ENCODE data around the gene LRRK2. TPM values are rescaled to one million over a fixed set of nuclear protein-coding genes. Genes with fewer than 3 reads are reported as not detected.
"Not testable (repeated sequence)": the region's sequence is repeated elsewhere in the genome, so short reads cannot be mapped to it uniquely, and the experiment has no call there.

Gene LRRK2
- total RNA-seq, 1 donor from 2014 or later = 37.1 TPM

DNA sequence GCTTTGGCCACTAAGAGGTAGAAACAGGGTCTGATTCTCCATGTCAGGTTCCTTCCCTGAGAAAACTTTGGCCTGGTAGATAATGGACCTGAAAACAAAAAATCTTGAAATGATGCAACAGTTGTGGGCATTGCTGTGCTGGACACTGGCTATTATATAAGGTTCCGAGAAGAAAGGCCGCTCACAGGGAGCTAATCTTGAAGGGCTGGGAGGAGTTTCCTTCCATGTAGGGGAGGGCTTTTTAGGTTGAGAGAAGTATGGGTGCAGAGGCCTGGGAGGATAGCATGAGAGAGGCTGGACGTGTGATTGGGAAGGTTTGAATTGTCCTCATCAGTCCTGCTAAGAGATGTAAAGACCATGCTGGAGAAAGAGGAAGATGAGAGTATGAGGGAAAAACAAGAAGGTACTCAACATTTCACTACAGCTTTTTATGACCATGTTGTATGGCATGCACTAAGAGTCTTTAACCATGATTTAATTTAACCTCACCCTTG is 11.6 kb downstream of the LRRK2 start:
- Histone ChIP-seq H3K27ac (no peak overlapping the region), H3K36me3 (peaks cover 0 to 12% of the 10 kb centered on the region in 2 donors), H3K9me3 (no peaks in the 10 kb centered on the region), H3K27me3 (no peaks in the 10 kb centered on the region), H3K4me1 (peaks cover 14% of the 10 kb centered on the region), H3K4me3 (no peak overlapping the region)
- no peak for DNase-seq (ENCODE audit: extremely low spot score in 2 of 2)
- intact Hi-C loops (cut with DNase I) = no loop called here
- TF ChIP-seq, protein P1, sequence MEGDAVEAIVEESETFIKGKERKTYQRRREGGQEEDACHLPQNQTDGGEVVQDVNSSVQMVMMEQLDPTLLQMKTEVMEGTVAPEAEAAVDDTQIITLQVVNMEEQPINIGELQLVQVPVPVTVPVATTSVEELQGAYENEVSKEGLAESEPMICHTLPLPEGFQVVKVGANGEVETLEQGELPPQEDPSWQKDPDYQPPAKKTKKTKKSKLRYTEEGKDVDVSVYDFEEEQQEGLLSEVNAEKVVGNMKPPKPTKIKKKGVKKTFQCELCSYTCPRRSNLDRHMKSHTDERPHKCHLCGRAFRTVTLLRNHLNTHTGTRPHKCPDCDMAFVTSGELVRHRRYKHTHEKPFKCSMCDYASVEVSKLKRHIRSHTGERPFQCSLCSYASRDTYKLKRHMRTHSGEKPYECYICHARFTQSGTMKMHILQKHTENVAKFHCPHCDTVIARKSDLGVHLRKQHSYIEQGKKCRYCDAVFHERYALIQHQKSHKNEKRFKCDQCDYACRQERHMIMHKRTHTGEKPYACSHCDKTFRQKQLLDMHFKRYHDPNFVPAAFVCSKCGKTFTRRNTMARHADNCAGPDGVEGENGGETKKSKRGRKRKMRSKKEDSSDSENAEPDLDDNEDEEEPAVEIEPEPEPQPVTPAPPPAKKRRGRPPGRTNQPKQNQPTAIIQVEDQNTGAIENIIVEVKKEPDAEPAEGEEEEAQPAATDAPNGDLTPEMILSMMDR (IDR thresholded peaks at IDR 0.05) = no peak
- TF ChIP-seq POLR2AphosphoS5 (IDR thresholded peaks at IDR 0.05; ENCODE audit: insufficient read depth in 1 of 2, low read depth in 1 of 2) (no peak), POLR2A (IDR thresholded peaks at IDR 0.05) (no peak)

DNA sequence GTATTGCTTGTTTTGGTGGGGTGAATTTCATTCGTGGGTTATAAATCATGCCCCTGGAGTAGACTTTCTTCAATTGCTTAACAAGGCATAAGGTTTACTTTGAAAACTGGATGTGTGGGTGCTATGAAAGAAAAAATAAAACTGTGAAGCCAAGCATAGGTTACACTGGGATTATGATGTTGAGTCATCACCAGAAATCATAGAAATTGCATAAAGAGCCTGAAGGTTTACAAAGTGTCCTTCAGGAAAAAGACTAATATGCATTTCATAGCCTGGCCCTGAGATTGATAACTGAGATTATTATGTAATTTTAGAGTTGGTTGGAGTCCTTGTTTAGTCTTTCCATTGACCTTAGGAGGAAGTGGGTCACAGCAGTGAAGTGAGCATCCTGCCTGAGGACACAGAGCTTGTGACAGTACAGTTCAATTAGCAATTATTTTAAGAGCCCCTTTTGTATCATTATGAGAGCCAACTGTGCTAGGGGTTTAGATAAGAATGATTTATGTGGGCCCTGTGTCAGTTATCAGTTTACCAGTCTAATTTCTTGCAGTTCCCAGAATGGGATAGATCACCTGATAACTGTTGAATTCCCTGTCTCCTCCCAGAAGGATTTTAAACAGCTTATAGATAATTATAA is 13.6 kb downstream of the LRRK2 start:
- intact Hi-C loops (cut with DNase I) = no loop called here
- Histone ChIP-seq H3K27me3 (no peaks in the 10 kb centered on the region), H3K9me3 (no peaks in the 10 kb centered on the region), H3K4me3 (no peak overlapping the region), H3K27ac (no peak overlapping the region), H3K36me3 (peaks cover 0 to 5% of the 10 kb centered on the region in 2 donors), H3K4me1 (peaks cover 16% of the 10 kb centered on the region)
- TF ChIP-seq POLR2AphosphoS5 (IDR thresholded peaks at IDR 0.05; ENCODE audit: insufficient read depth in 1 of 2, low read depth in 1 of 2) (no peak), POLR2A (IDR thresholded peaks at IDR 0.05) (no peak)
- TF ChIP-seq, protein P1 (IDR thresholded peaks at IDR 0.05) = no peak
- no peak for DNase-seq (ENCODE audit: extremely low spot score in 2 of 2)

DNA sequence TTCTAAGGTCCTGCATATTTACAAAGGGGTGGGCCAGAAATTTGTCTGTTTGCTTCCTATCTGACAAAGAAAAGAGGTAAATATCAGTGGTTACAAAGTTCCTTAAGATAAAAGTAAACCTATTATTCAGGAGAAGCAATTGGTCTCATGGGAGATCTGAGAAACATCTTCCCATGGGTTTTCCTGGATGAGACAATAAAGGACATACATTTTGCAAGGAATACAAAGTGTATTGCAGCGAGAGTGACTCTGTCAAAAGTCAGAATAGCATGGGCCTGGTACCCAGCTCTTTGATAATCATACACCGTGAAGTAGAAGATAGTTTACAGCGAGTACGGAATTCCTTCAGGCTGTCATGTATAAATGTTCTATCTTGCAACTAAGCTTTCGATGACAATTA is 14.2 kb downstream of the LRRK2 start:
- Histone ChIP-seq H3K27ac (no peak overlapping the region), H3K27me3 (no peaks in the 10 kb centered on the region), H3K36me3 (peaks cover 0 to 5% of the 10 kb centered on the region in 2 donors), H3K4me1 (peaks cover 16% of the 10 kb centered on the region), H3K9me3 (no peaks in the 10 kb centered on the region), H3K4me3 (no peak overlapping the region)
- DNase-seq (ENCODE audit: extremely low spot score in 2 of 2) = no peak
- intact Hi-C loops (cut with DNase I) = no loop called here
- TF ChIP-seq POLR2AphosphoS5 (IDR thresholded peaks at IDR 0.05; ENCODE audit: insufficient read depth in 1 of 2, low read depth in 1 of 2) = no peak
- no peak for TF ChIP-seq POLR2A (IDR thresholded peaks at IDR 0.05)
- TF ChIP-seq, protein P1 (IDR thresholded peaks at IDR 0.05) = no peak

DNA sequence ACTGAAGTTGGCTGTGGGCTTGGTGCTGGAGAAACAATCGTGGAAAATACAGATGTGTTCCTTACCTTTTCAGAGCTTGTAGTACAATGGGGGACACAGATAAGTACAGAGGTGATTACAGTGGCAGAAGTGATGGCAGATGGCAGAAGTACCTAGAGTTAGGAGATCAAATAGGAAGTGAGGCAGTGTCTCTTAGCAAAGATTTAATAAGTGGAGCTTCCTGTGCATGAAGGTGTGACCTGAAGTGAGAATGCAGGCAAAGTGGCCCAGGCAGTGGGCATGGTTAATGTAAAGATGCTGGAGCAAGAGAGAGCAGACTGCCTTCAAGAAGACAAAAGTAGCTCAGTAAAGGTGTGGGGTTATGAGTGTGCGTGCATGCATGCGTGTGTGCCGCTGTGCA is 16.0 kb downstream of the LRRK2 start:
- TF ChIP-seq POLR2AphosphoS5 (IDR thresholded peaks at IDR 0.05; ENCODE audit: insufficient read depth in 1 of 2, low read depth in 1 of 2) (no peak), POLR2A (IDR thresholded peaks at IDR 0.05) (no peak)
- TF ChIP-seq, protein P1 (IDR thresholded peaks at IDR 0.05) = no peak
- no peak for DNase-seq (ENCODE audit: extremely low spot score in 2 of 2)
- Histone ChIP-seq H3K4me3 (no peak overlapping the region), H3K27me3 (no peaks in the 10 kb centered on the region), H3K36me3 (no peaks in the 10 kb centered on the region), H3K4me1 (peaks cover 16% of the 10 kb centered on the region), H3K9me3 (no peaks in the 10 kb centered on the region), H3K27ac (no peak overlapping the region)
- intact Hi-C loops (cut with DNase I) = no loop called here

DNA sequence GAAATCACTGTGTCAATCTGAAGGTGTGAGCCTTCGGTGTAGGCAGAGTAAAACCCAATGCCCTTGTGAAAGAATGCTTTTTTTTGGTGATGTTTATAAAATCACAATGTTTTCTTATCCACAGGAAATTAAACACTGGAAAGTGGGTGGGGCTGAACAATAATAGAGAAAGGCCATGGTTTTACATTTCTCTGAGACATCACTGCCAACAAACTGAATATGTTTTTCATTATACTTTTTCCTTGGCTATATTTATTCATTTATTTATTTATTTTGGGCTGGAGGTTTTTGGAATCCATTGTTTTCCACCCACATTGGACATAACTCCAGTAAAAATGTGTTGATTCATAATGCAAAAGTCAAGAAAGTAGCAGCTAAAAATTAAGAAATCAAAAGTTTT is 16.9 kb downstream of the LRRK2 start:
- Histone ChIP-seq H3K27ac (no peak overlapping the region), H3K4me3 (no peak overlapping the region), H3K36me3 (no peaks in the 10 kb centered on the region), H3K4me1 (peaks cover 16% of the 10 kb centered on the region), H3K27me3 (no peaks in the 10 kb centered on the region), H3K9me3 (no peaks in the 10 kb centered on the region)
- intact Hi-C loops (cut with DNase I) = no loop called here
- TF ChIP-seq POLR2AphosphoS5 (IDR thresholded peaks at IDR 0.05; ENCODE audit: insufficient read depth in 1 of 2, low read depth in 1 of 2) (no peak), POLR2A (IDR thresholded peaks at IDR 0.05) (no peak)
- TF ChIP-seq, protein P1 (IDR thresholded peaks at IDR 0.05) = no peak
- DNase-seq (ENCODE audit: extremely low spot score in 2 of 2) = no peak

DNA sequence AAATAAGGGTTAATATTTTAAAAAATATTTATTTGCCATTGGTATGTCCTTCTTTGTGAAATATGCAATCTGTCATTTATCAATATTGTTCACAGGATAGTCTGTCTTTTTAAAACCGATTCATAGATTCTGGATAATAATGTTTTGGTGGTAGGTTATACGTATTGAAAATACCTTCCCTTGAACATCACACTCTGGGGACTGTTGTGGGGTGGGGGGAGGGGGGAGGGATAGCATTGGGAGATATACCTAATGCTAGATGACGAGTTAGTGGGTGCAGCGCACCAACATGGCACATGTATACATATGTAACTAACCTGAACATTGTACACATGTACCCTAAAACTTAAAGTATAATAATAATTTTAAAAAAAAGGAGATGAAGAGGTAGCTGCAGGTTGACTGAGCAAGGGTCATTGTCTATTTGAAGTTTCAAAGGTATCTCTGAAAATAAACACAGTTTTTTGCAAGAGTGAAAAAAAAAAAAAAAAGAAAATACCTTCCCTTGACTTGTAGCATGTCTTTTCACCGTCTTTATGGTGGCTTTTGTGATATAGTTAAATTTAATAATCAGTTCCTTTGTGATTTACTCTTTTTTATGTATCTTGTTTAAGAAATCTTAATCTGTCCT is 19.8 kb downstream of the LRRK2 start:
- intact Hi-C loops (cut with DNase I); H3K9me3 ChIP-seq; H3K4me3 ChIP-seq; H3K27me3 ChIP-seq; DNase-seq (ENCODE audit: extremely low spot score in 2 of 2); H3K27ac ChIP-seq; H3K36me3 ChIP-seq: not testable (repeated sequence)
- H3K4me1 ChIP-seq = peaks cover 11% of the 10 kb centered on the region

All from vagina (tissue), 2 donors.